GM23338 (cell line): ENCODE data around the gene OSER1. TPM values are rescaled to one million over a fixed set of nuclear protein-coding genes. Genes with fewer than 3 reads are reported as not detected.

Experiments
- EZH2phosphoT487 ChIP-seq: fragments of 200-600 bp; sonication (generic); IDR thresholded peaks from one replicate; pipeline ENCODE4 v1.8.1; 2018; ENCODE audit warnings: antibody characterized with exemption; ENCODE audit not compliant: unreplicated experiment
- JUNB ChIP-seq: IDR thresholded peaks from one replicate; pipeline ENCODE4 v1.6.1; 2016; ENCODE audit warnings: antibody characterized with exemption; ENCODE audit not compliant: unreplicated experiment
- NANOG ChIP-seq: IDR thresholded peaks from 2 replicates; pipeline ENCODE4 v1.6.1; 2016; ENCODE audit warnings: antibody characterized with exemption, borderline replicate concordance
- POLR2AphosphoS5 ChIP-seq: IDR thresholded peaks from 2 replicates; pipeline ENCODE4 v1.6.1; 2016; ENCODE audit warnings: antibody characterized with exemption, low read depth
- ZNF114 ChIP-seq: fragments of 250-450 bp; sonication (Bioruptor Pico); IDR thresholded peaks from 2 replicates; pipeline ENCODE4 v1.5.0; 2020; ENCODE audit warnings: mild to moderate bottlenecking, moderate library complexity
- ZNF331 ChIP-seq: fragments of 250-450 bp; sonication (Bioruptor Pico); IDR thresholded peaks from 2 replicates; pipeline ENCODE4 v1.5.0; 2020; ENCODE audit warnings: low read depth, mild to moderate bottlenecking, moderate library complexity
- polyA plus RNA-seq: library from polyadenylated mRNA; unstranded; fragments of >200 nt; fragmentation: Nextera tagmentation; extraction: Ambion mirVana; gene quantifications from 2 replicates; pipeline ENCODE4 v1.2.1, GENCODE V29; 2016
- total RNA-seq: library from RNA; depleted of rRNA; stranded (reverse); fragments of >200 nt; shearing (Covaris generic); gene quantifications from 2 replicates; pipeline ENCODE4 v1.2.3, GENCODE V29; 2014
- TF ChIP-seq, protein P1 (sequence below): fragments of 250-450 bp; sonication (Bioruptor Pico); IDR thresholded peaks from 2 replicates; pipeline ENCODE4 v1.5.0; 2020; ENCODE audit warnings: mild to moderate bottlenecking, moderate library complexity
- TF ChIP-seq, protein P2 (sequence below): IDR thresholded peaks from one replicate; pipeline ENCODE4 v1.6.1; 2018; ENCODE audit warnings: antibody characterized with exemption; ENCODE audit not compliant: unreplicated experiment

The OSER1 gene
- total and polyA plus RNA-seq, 2 experiments from 2014 or later, result 25.2 to 31.1 TPM

GRCh38 chr20:44219791-44220190 lies 9.2 kb upstream of the OSER1 start (continued):
- TF ChIP-seq, protein P1, sequence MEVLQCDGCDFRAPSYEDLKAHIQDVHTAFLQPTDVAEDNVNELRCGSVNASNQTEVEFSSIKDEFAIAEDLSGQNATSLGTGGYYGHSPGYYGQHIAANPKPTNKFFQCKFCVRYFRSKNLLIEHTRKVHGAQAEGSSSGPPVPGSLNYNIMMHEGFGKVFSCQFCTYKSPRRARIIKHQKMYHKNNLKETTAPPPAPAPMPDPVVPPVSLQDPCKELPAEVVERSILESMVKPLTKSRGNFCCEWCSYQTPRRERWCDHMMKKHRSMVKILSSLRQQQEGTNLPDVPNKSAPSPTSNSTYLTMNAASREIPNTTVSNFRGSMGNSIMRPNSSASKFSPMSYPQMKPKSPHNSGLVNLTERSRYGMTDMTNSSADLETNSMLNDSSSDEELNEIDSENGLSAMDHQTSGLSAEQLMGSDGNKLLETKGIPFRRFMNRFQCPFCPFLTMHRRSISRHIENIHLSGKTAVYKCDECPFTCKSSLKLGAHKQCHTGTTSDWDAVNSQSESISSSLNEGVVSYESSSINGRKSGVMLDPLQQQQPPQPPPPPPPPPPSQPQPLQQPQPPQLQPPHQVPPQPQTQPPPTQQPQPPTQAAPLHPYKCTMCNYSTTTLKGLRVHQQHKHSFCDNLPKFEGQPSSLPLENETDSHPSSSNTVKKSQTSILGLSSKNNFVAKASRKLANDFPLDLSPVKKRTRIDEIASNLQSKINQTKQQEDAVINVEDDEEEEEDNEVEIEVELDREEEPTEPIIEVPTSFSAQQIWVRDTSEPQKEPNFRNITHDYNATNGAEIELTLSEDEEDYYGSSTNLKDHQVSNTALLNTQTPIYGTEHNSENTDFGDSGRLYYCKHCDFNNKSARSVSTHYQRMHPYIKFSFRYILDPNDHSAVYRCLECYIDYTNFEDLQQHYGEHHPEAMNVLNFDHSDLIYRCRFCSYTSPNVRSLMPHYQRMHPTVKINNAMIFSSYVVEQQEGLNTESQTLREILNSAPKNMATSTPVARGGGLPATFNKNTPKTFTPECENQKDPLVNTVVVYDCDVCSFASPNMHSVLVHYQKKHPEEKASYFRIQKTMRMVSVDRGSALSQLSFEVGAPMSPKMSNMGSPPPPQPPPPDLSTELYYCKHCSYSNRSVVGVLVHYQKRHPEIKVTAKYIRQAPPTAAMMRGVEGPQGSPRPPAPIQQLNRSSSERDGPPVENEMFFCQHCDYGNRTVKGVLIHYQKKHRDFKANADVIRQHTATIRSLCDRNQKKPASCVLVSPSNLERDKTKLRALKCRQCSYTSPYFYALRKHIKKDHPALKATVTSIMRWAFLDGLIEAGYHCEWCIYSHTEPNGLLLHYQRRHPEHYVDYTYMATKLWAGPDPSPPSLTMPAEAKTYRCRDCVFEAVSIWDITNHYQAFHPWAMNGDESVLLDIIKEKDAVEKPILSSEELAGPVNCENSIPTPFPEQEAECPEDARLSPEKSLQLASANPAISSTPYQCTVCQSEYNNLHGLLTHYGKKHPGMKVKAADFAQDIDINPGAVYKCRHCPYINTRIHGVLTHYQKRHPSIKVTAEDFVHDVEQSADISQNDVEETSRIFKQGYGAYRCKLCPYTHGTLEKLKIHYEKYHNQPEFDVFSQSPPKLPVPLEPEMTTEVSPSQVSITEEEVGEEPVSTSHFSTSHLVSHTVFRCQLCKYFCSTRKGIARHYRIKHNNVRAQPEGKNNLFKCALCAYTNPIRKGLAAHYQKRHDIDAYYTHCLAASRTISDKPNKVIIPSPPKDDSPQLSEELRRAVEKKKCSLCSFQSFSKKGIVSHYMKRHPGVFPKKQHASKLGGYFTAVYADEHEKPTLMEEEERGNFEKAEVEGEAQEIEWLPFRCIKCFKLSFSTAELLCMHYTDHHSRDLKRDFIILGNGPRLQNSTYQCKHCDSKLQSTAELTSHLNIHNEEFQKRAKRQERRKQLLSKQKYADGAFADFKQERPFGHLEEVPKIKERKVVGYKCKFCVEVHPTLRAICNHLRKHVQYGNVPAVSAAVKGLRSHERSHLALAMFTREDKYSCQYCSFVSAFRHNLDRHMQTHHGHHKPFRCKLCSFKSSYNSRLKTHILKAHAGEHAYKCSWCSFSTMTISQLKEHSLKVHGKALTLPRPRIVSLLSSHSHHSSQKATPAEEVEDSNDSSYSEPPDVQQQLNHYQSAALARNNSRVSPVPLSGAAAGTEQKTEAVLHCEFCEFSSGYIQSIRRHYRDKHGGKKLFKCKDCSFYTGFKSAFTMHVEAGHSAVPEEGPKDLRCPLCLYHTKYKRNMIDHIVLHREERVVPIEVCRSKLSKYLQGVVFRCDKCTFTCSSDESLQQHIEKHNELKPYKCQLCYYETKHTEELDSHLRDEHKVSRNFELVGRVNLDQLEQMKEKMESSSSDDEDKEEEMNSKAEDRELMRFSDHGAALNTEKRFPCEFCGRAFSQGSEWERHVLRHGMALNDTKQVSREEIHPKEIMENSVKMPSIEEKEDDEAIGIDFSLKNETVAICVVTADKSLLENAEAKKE, result no peak
- TF ChIP-seq ZNF114 (CRISPR knock-in tag) (no peak), JUNB (no peak), POLR2AphosphoS5 (no peak), EZH2phosphoT487 (no peak), NANOG (no peak), ZNF331 (CRISPR knock-in tag) (no peak)
- TF ChIP-seq, protein P2, sequence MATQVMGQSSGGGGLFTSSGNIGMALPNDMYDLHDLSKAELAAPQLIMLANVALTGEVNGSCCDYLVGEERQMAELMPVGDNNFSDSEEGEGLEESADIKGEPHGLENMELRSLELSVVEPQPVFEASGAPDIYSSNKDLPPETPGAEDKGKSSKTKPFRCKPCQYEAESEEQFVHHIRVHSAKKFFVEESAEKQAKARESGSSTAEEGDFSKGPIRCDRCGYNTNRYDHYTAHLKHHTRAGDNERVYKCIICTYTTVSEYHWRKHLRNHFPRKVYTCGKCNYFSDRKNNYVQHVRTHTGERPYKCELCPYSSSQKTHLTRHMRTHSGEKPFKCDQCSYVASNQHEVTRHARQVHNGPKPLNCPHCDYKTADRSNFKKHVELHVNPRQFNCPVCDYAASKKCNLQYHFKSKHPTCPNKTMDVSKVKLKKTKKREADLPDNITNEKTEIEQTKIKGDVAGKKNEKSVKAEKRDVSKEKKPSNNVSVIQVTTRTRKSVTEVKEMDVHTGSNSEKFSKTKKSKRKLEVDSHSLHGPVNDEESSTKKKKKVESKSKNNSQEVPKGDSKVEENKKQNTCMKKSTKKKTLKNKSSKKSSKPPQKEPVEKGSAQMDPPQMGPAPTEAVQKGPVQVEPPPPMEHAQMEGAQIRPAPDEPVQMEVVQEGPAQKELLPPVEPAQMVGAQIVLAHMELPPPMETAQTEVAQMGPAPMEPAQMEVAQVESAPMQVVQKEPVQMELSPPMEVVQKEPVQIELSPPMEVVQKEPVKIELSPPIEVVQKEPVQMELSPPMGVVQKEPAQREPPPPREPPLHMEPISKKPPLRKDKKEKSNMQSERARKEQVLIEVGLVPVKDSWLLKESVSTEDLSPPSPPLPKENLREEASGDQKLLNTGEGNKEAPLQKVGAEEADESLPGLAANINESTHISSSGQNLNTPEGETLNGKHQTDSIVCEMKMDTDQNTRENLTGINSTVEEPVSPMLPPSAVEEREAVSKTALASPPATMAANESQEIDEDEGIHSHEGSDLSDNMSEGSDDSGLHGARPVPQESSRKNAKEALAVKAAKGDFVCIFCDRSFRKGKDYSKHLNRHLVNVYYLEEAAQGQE, result no peak
